ENCODE measurements around the gene DYNLRB1.

Gene DYNLRB1

DNA sequence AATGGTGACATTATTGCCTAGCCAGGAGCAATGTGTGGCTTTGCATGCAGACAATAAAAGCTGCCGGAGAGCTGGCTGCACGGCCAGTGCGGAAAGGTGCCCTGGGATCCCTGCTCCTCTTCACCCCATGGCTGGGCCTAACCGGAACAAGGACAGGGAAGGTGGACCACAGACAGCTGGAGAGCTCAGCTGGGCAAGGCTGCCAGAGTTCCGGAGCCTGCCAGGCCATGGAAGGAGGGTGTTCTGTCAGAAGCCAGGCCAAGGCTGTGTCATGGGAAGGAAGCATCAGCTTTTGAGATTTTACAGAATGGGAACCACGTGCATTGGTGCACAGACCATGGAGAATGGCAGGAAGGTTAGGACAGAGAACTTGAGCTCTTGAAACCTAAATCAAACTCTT, 67.3 kb downstream of the DYNLRB1 start:
- DNase-seq (ENCODE audit: extremely low read depth, insufficient read length) = no peak
- H3K27me3 ChIP-seq (replicated peaks; ENCODE audit: control insufficient read depth, insufficient read depth, low read length) = no peaks in the 10 kb centered on the region
- peaks cover 4% of the 10 kb centered on the region for H3K36me3 ChIP-seq (ENCODE audit: control insufficient read depth, insufficient read depth, low read length)
- no peak for TF ChIP-seq CTCF (IDR thresholded peaks at IDR 0.05; ENCODE audit: insufficient read depth, low read length, poor library complexity, severe bottlenecking)
- no peak overlapping the region for H3K4me3 ChIP-seq (replicated peaks; ENCODE audit: low read depth, low read length)

DNA sequence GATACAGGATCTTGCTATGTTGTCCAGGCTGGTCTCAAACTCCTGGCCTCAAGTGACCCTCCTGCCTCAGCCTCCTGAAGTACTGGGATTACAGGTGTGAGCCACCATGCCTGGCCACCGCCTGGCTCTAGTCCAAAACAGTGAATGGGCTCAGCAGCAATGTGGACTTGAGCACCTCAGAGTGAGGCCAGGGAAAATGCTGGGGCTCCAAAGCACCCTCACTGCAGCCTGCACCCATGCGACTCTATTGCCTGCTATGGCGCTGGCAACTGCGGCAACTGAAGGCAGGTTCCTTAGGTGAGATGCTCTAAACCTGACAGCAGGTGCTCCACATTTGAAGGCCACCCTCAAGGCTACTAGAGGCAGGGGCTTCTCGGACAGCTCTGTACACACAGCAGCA, 68.8 kb downstream of the DYNLRB1 start:
- TF ChIP-seq CTCF (IDR thresholded peaks at IDR 0.05; ENCODE audit: insufficient read depth, low read length, poor library complexity, severe bottlenecking) = no peak
- no peaks in the 10 kb centered on the region for H3K27me3 ChIP-seq (replicated peaks; ENCODE audit: control insufficient read depth, insufficient read depth, low read length)
- H3K36me3 ChIP-seq (ENCODE audit: control insufficient read depth, insufficient read depth, low read length) = peaks cover 4% of the 10 kb centered on the region
- no peak for DNase-seq (ENCODE audit: extremely low read depth, insufficient read length)
- H3K4me3 ChIP-seq (replicated peaks; ENCODE audit: low read depth, low read length) = no peak overlapping the region

- H3K36me3 ChIP-seq (ENCODE audit: control insufficient read depth, insufficient read depth, low read length) = peaks cover 3% of the 10 kb centered on the region
- DNase-seq (ENCODE audit: extremely low read depth, insufficient read length) = no peak
- TF ChIP-seq CTCF (IDR thresholded peaks at IDR 0.05; ENCODE audit: insufficient read depth, low read length, poor library complexity, severe bottlenecking) = no peak
- no peak overlapping the region for H3K4me3 ChIP-seq (replicated peaks; ENCODE audit: low read depth, low read length)
- H3K27me3 ChIP-seq (replicated peaks; ENCODE audit: control insufficient read depth, insufficient read depth, low read length) = no peaks in the 10 kb centered on the region
These were observed 70.4 kb downstream of the DYNLRB1 start for GRCh38 chr20:34586488-34587163.
